Endothelial cell of umbilical vein (primary cell): ENCODE data around the gene COLEC11. TPM values are rescaled to one million over a fixed set of nuclear protein-coding genes. Genes with fewer than 3 reads are reported as not detected.

ENCODE experiments used
- BruUV-seq: library from RNA; stranded (reverse); fragments of 400-500 nt; replicated peaks from 2 replicates; lab custom pipeline; 2021; lab: Mats Ljungman, UMichigan
- CTCF ChIA-PET: fragments of 300-600, 350-600 bp; sonication (Branson Sonifier 250); formaldehyde crosslinking; loops from one replicate; lab custom pipeline; 2021; ENCODE audit warnings: antibody characterized with exemption, inconsistent platforms; lab: Charles Lee
- POLR2A ChIA-PET: fragments of 300-600, 350-600 bp; sonication (Branson Sonifier 250); formaldehyde crosslinking; loops from one replicate; lab custom pipeline; 2021; ENCODE audit warnings: antibody characterized with exemption, inconsistent platforms; lab: Charles Lee
- DNase-seq: peaks from one replicate; pipeline ENCODE4 v3.0.0-alpha.2; 2011; ENCODE audit warnings: low read depth, low spot score
- FAIRE-seq: peaks from 2 replicates; lab custom pipeline; 2011; peaks lifted over from hg19 to GRCh38; lab: Jason Lieb, UNC
- H2AFZ ChIP-seq: 2 replicates; pipeline ENCODE4 v1.6.0; 2012; ENCODE audit warnings: low read depth, low read length, control low read depth, inconsistent platforms
- H3K27ac ChIP-seq: 2 replicates; pipeline ENCODE4 v1.5.1; 2011; ENCODE audit warnings: low read depth, mild to moderate bottlenecking, control low read depth, low read length, moderate library complexity; ENCODE audit not compliant: insufficient read depth
- H3K27me3 ChIP-seq, 2 experiments: 2 replicates each; pipeline versions ENCODE4 v1.6.0 to v1.6.1; 2011; ENCODE audit warnings: low read length in 2 of 2, mixed read lengths in 1 of 2; ENCODE audit not compliant: control insufficient read depth in 2 of 2, insufficient read depth in 2 of 2
- H3K36me3 ChIP-seq, 2 experiments: 2 replicates in 1 of 2; 3 replicates in 1 of 2; pipeline ENCODE4 v1.5.1; 2011; ENCODE audit warnings: low read length in 2 of 2, mild to moderate bottlenecking in 1 of 2, moderate library complexity in 1 of 2; ENCODE audit not compliant: control insufficient read depth in 2 of 2, insufficient read depth in 2 of 2; ENCODE audit errors: extremely low read depth in 1 of 2
- H3K4me1 ChIP-seq: 3 replicates; pipeline ENCODE4 v1.5.1; 2011; ENCODE audit warnings: mild to moderate bottlenecking, low read length; ENCODE audit not compliant: control insufficient read depth, insufficient read depth; ENCODE audit errors: extremely low read depth
- H3K4me2 ChIP-seq: 2 replicates; pipeline ENCODE4 v1.6.1; 2011; ENCODE audit warnings: low read length, control low read depth, mixed read lengths; ENCODE audit not compliant: insufficient read depth
- H3K4me3 ChIP-seq, 3 experiments: fragments of 200-600 bp in 1 of 3; sonication (generic), shearing (Covaris generic) in 1 of 3; replicated peaks in 1 of 3; 2 replicates each; pipeline ENCODE4 v1.5.1; 2011 to 2016; ENCODE audit warnings: control low read depth in 3 of 3, low read length in 3 of 3, mild to moderate bottlenecking in 2 of 3, inconsistent platforms in 1 of 3, low read depth in 1 of 3, moderate library complexity in 1 of 3; ENCODE audit not compliant: insufficient read depth in 1 of 3
- H3K79me2 ChIP-seq: 2 replicates; pipeline ENCODE4 v1.6.0; 2012; ENCODE audit warnings: low read length, inconsistent platforms; ENCODE audit not compliant: control insufficient read depth, insufficient read depth
- H3K9ac ChIP-seq: replicated peaks from 2 replicates; pipeline ENCODE3; 2011; ENCODE audit warnings: low read length, control low read depth; ENCODE audit not compliant: insufficient read depth; ENCODE audit errors: extremely low read depth
- H3K9me1 ChIP-seq: replicated peaks from 3 replicates; pipeline ENCODE4 v1.6.0; 2011; ENCODE audit warnings: mild to moderate bottlenecking, low read length; ENCODE audit not compliant: control insufficient read depth, insufficient read depth; ENCODE audit errors: extremely low read depth
- H3K9me3 ChIP-seq: replicated peaks from 2 replicates; pipeline ENCODE4 v1.5.1; 2012; ENCODE audit warnings: low read length, inconsistent platforms; ENCODE audit not compliant: control insufficient read depth, insufficient read depth
- H4K20me1 ChIP-seq: replicated peaks from 2 replicates; pipeline ENCODE3; 2011; ENCODE audit warnings: mild to moderate bottlenecking, low read length; ENCODE audit not compliant: control insufficient read depth, insufficient read depth; ENCODE audit errors: extremely low read depth
- EZH2 ChIP-seq: IDR thresholded peaks from 2 replicates; pipeline ENCODE4 v1.6.1; 2012; ENCODE audit warnings: borderline replicate concordance, low read depth, mild to moderate bottlenecking, moderate library complexity, low read length, inconsistent platforms; ENCODE audit not compliant: severe bottlenecking
- FOS ChIP-seq: IDR thresholded peaks from 2 replicates; pipeline ENCODE4 v1.6.1; 2011; ENCODE audit warnings: mild to moderate bottlenecking, low read length, moderate library complexity, borderline replicate concordance; ENCODE audit not compliant: insufficient read depth
- GATA2 ChIP-seq: IDR thresholded peaks from 2 replicates; pipeline ENCODE4 v1.7.0; 2011; ENCODE audit warnings: low read depth, mild to moderate bottlenecking, moderate library complexity, mixed read lengths, low read length; ENCODE audit not compliant: insufficient read length, insufficient read depth
- JUN ChIP-seq: IDR thresholded peaks from 2 replicates; pipeline ENCODE4 v1.6.1; 2011; ENCODE audit warnings: borderline replicate concordance, low read depth; ENCODE audit not compliant: insufficient read length, insufficient read depth
- MYC ChIP-seq: IDR thresholded peaks from one replicate; pipeline ENCODE4 v1.6.1; 2011; ENCODE audit warnings: mild to moderate bottlenecking, low read depth, low read length
- POLR2A ChIP-seq: IDR thresholded peaks from 2 replicates; pipeline ENCODE4 v1.6.1; 2012; ENCODE audit warnings: low read depth, mild to moderate bottlenecking, control low read depth, low read length
- POLR2AphosphoS5 ChIP-seq: IDR thresholded peaks from 2 replicates; pipeline ENCODE4 v1.6.1; 2012; ENCODE audit warnings: low read depth, mild to moderate bottlenecking, control low read depth, low read length, moderate library complexity; ENCODE audit not compliant: insufficient read depth
- dilution Hi-C: fragments of 300-500 bp; cut with MboI; formaldehyde crosslinking; loops from one replicate; pipeline ENCODE4 v1.15.0; 2019; ENCODE audit warnings: low sequenced_read_pairs; ENCODE audit not compliant: extremely low pct_ligation_motif_present
- intact Hi-C: fragments of 100-400 bp; cut with micrococcal nuclease; formaldehyde crosslinking; loops from one replicate; pipeline ENCODE4 v1.10.0; 2022
- polyA plus RNA-seq, 4 experiments: library from polyadenylated mRNA; depleted of rRNA in 3 of 4; stranded (reverse) in 3 of 4; unstranded in 1 of 4; fragments of >200 nt; gene quantifications; 2 replicates each; pipeline versions ENCODE4 v1.2.1 to v1.2.3, GENCODE V29; 2011 to 2012; ENCODE audit warnings: missing spikeins in 1 of 4
- total RNA-seq: library from RNA; stranded (reverse); gene quantifications from 2 replicates; pipeline ENCODE4 v1.2.3, GENCODE V29; 2021
- TF ChIP-seq, protein P1 (sequence below), 2 donors: IDR thresholded peaks; 1 replicate in 1 of 2; 2 replicates in 1 of 2; pipeline ENCODE4 v1.5.1; 2011; ENCODE audit warnings: low read length in 2 of 2, mild to moderate bottlenecking in 2 of 2, moderate library complexity in 2 of 2, control low read depth in 1 of 2, inconsistent platforms in 1 of 2, low read depth in 1 of 2; ENCODE audit not compliant: insufficient read depth in 1 of 2; ENCODE audit errors: extremely low read depth in 1 of 2
- TF ChIP-seq, protein P2 (sequence below): IDR thresholded peaks from 2 replicates; pipeline ENCODE4 v1.6.1; 2011; ENCODE audit not compliant: insufficient read depth, insufficient read length

Gene COLEC11
- total and polyA plus RNA-seq, 2 donors (not counting 3 experiments of a cell fraction or from before 2014, with no cell fraction given), result 0.15 TPM; not detected in 1

DNA sequence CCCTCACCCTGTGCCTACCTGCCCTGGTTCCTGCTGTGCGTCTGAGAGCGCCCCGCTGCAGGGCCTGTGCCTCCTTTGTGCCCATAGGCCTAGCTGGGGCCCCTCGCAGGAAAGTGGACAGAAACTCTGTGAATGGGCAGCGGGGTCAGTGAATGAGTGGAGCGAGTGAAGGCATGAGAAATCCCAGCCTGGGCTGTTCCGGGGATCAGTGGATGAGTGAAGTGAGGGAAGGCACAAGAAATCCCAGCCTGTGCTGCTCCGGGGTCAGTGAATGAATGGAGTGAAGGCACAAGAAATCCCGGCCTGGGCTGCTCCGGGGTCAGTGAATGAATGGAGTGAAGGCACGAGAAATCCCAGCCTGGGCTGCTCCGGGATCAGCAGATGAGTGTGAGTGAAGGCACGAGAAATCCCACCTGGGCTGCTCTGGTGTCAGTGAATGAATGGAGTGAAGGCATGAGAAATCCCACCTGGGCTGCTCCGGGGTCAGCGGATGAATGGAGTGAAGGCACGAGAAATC lies 2.0 kb downstream of the COLEC11 start:
- DNase-seq, result no peak
- Histone ChIP-seq H3K36me3 (no peaks in the 10 kb centered on the region), H3K9me1 (no peaks in the 10 kb centered on the region), H3K9ac (no peak overlapping the region), H3K27ac (no peak overlapping the region), H3K9me3 (no peaks in the 10 kb centered on the region), H3K4me3 (no peak overlapping the region), H3K4me2 (no peak overlapping the region), H3K27me3 (no peaks in the 10 kb centered on the region), H4K20me1 (no peaks in the 10 kb centered on the region), H2AFZ (no peak overlapping the region), H3K79me2 (no peaks in the 10 kb centered on the region), H3K4me1 (peaks cover 4% of the 10 kb centered on the region)
- ChIA-PET CTCF (no interaction called here), POLR2A (no interaction called here)
- BruUV-seq, result no TSS peak
- no peak for TF ChIP-seq MYC
- TF ChIP-seq GATA2, result no peak
- TF ChIP-seq, protein P1, sequence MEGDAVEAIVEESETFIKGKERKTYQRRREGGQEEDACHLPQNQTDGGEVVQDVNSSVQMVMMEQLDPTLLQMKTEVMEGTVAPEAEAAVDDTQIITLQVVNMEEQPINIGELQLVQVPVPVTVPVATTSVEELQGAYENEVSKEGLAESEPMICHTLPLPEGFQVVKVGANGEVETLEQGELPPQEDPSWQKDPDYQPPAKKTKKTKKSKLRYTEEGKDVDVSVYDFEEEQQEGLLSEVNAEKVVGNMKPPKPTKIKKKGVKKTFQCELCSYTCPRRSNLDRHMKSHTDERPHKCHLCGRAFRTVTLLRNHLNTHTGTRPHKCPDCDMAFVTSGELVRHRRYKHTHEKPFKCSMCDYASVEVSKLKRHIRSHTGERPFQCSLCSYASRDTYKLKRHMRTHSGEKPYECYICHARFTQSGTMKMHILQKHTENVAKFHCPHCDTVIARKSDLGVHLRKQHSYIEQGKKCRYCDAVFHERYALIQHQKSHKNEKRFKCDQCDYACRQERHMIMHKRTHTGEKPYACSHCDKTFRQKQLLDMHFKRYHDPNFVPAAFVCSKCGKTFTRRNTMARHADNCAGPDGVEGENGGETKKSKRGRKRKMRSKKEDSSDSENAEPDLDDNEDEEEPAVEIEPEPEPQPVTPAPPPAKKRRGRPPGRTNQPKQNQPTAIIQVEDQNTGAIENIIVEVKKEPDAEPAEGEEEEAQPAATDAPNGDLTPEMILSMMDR (IDR thresholded peaks at IDR 0.05; ENCODE audit: extremely low read depth in 1 of 2, insufficient read depth in 1 of 2, low read depth in 1 of 2, low read length in 2 of 2), result no peak
- TF ChIP-seq FOS, result no peak
- no peak for TF ChIP-seq JUN
- no peak for TF ChIP-seq POLR2A
- no peak for TF ChIP-seq POLR2AphosphoS5
- TF ChIP-seq, protein P2, sequence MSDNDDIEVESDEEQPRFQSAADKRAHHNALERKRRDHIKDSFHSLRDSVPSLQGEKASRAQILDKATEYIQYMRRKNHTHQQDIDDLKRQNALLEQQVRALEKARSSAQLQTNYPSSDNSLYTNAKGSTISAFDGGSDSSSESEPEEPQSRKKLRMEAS, result no peak
- TF ChIP-seq EZH2, result no peak
- intact Hi-C loops (no loop called here), dilution Hi-C loops (no loop called here)
- FAIRE-seq, result no peak
